Mucosa of rectum (tissue), 2 donors: Measurements from ENCODE around the gene GPR107.

ENCODE experiments used
- H3K27ac ChIP-seq, 2 donors: one replicate each; pipeline ENCODE4 v1.7.0; 2013; ENCODE audit warnings: inconsistent platforms in 2 of 2, low read depth in 2 of 2, low read length in 2 of 2
- H3K27me3 ChIP-seq, 2 donors: one replicate each; pipeline ENCODE4 v1.7.0; 2013; ENCODE audit warnings: low read length in 2 of 2; ENCODE audit not compliant: control insufficient read depth in 2 of 2, insufficient read depth in 2 of 2
- H3K36me3 ChIP-seq, 2 donors: one replicate each; pipeline ENCODE4 v1.7.0; 2013; ENCODE audit warnings: low read length in 2 of 2; ENCODE audit not compliant: control insufficient read depth in 2 of 2, insufficient read depth in 2 of 2
- H3K4me1 ChIP-seq, 2 donors: one replicate each; pipeline ENCODE4 v1.7.0; 2013; ENCODE audit warnings: low read length in 2 of 2, mild to moderate bottlenecking in 1 of 2; ENCODE audit not compliant: control insufficient read depth in 2 of 2, insufficient read depth in 2 of 2
- H3K4me3 ChIP-seq, 2 donors: one replicate each; pipeline ENCODE4 v1.7.0; 2013; ENCODE audit warnings: low read length in 2 of 2
- H3K9ac ChIP-seq, 2 donors: one replicate each; pipeline ENCODE4 v1.7.0; 2013; ENCODE audit warnings: low read length in 2 of 2, low read depth in 1 of 2, mild to moderate bottlenecking in 1 of 2
- H3K9me3 ChIP-seq, 2 donors: one replicate each; pipeline ENCODE4 v1.7.0; 2013; ENCODE audit warnings: low read length in 2 of 2; ENCODE audit not compliant: control insufficient read depth in 2 of 2
- donor health status: healthy.
- donor health status: Normal muscosa, but diverticular disease.

Gene GPR107

GRCh38 chr9:130177898-130178805 lies 124.4 kb downstream of the GPR107 start:
- H3K9me3 ChIP-seq, result no peaks in the 10 kb centered on the region
- peaks cover 18 to 21% of the 10 kb centered on the region in 2 donors for H3K4me1 ChIP-seq
- no peak overlapping the region for H3K27ac ChIP-seq

GRCh38 chr9:130179331-130179907 lies 125.7 kb downstream of the GPR107 start:
- Histone ChIP-seq H3K4me3 (no peak overlapping the region), H3K9ac (no peak overlapping the region), H3K27ac (no peak overlapping the region), H3K27me3 (no peaks in the 10 kb centered on the region), H3K36me3 (no peaks in the 10 kb centered on the region), H3K9me3 (no peaks in the 10 kb centered on the region), H3K4me1 (peaks cover 19 to 20% of the 10 kb centered on the region in 2 donors)

More at GRCh38 chr9:130177898-130178805, 124.4 kb downstream of the GPR107 start:
- H3K9ac ChIP-seq, result no peak overlapping the region
- H3K4me3 ChIP-seq, result no peak overlapping the region
- peaks cover 2 to 4% of the 10 kb centered on the region in 2 donors for H3K27me3 ChIP-seq
- no peaks in the 10 kb centered on the region for H3K36me3 ChIP-seq

DNA sequence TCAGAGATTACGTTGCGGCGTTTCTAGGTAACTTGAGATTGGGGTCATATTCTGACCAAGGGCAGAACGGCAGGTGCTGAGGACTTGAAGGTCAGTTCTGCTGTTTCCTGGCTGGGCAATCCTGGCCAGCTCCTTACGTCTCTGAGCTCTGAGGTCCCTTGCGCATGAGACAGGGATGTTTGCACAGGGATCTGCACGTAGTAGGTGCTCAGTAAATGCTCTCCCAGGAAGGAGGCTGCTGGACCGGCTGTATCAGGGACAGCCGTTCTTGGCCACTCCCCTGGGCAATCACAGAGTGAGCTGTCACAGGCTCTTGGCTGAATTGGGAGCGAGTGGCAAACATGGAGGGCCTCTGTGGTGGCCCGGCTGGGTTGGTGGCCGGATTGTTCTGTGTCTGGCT lies 126.8 kb downstream of the GPR107 start:
- Histone ChIP-seq H3K27me3 (no peaks in the 10 kb centered on the region), H3K9ac (no peak overlapping the region), H3K9me3 (no peaks in the 10 kb centered on the region), H3K36me3 (no peaks in the 10 kb centered on the region), H3K4me1 (peaks cover 19 to 20% of the 10 kb centered on the region in 2 donors), H3K27ac (no peak overlapping the region), H3K4me3 (no peak overlapping the region)

DNA sequence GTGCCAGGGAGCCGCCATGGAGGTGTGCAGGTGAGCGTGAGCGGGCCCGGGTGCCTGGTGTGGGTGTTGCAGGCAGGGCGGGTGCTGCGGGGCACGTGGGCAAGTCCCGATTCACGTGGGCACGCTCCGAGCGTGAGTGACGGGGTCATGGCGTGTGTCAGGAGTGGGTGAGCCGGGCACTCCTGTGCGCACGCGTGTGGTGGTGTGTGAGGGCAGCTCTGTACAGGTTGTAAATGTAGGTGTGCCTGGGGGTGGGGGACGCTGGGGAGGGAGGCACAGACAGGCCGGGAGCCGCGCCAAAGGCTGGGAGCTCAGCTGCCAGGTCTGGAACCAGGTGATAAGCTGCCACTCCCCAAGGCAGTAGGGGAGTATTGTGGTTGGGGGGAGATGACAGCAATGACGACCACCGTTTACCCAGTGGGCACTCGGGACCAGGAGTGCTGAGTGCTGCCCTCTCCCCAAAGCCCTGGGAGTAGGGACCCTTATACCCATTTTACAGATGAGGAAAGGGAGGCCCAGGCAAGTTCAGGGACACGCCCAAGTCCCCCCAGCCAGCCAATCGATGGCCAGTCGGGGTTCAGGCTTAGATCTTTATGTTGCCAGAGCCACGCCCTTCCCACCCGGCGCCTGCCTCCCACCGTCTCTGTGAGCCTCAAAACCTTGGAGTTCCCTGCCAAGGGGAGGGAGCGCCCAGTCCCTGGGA lies 128.1 kb downstream of the GPR107 start:
- Histone ChIP-seq H3K9me3 (no peaks in the 10 kb centered on the region), H3K4me1 (peaks cover 23 to 25% of the 10 kb centered on the region in 2 donors), H3K27ac (peak overlapping the region in 1 of 2 donors; percentile 37), H3K9ac (peak overlapping the region in 1 of 2 donors; percentile 57), H3K4me3 (peak overlapping the region; percentile 31 to 35), H3K36me3 (no peaks in the 10 kb centered on the region), H3K27me3 (no peaks in the 10 kb centered on the region)

DNA sequence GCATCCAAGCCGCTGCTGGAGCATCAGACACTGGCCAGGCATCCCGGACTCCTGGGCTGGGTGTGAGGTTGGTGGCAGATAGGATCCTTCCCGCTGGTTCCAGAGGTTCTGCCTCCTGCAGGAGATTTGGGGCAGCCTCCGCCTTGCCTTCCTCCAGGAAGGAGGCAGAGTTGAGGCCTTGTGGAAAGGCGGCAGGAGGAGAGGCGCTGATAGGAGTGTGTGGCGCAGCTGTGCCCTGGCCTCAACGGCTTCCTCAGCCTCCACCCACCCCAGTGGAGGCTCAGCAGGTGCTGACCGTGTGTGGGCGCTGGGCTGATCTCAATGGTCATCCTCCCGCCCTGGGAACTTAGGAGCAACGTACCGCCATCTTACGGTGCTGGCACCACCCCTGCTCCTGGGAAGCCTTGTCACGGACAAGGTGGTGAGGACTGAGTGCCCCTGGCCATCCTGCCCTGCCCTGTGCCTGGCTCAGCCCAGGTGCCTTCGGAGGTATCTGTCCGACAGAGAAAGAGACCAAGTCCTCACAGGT lies 128.7 kb downstream of the GPR107 start:
- Histone ChIP-seq H3K4me3 (no peak overlapping the region), H3K4me1 (peaks cover 26 to 29% of the 10 kb centered on the region in 2 donors), H3K9ac (peak overlapping the region in 1 of 2 donors; percentile 42), H3K27ac (peak overlapping the region in 1 of 2 donors; percentile 17), H3K27me3 (no peaks in the 10 kb centered on the region), H3K36me3 (no peaks in the 10 kb centered on the region), H3K9me3 (no peaks in the 10 kb centered on the region)

- Histone ChIP-seq H3K36me3 (no peaks in the 10 kb centered on the region), H3K9me3 (no peaks in the 10 kb centered on the region), H3K4me1 (peaks cover 32 to 33% of the 10 kb centered on the region in 2 donors), H3K27ac (peak overlapping the region; percentile 17 to 62), H3K4me3 (no peak overlapping the region), H3K9ac (peak overlapping the region in 1 of 2 donors; percentile 12), H3K27me3 (no peaks in the 10 kb centered on the region)
Observed at GRCh38 chr9:130183133-130183762, 129.5 kb downstream of the GPR107 start.

GRCh38 chr9:130185017-130185416 lies 131.3 kb downstream of the GPR107 start:
- H3K4me3 ChIP-seq, result no peak overlapping the region

DNA sequence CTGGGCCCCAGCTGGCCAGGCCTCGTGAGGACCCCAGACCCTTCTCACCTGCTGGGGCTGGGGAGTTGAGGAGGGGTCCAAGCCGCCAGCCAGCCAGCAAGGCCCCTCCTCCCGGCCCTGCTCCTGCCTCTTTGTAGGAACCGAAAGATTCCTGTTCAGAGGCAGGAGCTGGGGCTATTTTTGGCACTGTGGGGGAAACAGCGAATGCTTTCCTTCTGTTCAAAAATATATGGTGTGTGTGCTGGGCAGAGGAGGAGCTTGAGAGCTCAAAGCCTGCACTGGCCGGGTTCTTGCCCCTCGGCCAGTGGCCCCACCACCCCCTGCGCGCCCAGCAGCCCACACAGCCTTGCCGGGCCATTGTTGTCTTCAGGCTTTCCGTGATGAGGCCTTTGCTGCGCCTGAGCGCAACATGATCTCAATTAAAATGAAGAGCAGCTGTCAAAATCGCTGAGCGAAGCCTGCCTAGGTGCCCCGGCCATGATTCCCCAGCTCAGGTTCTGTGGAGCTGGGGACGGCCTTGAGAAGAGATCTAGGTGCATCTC lies 131.9 kb downstream of the GPR107 start:
- no peak overlapping the region for H3K4me3 ChIP-seq
- no peaks in the 10 kb centered on the region for H3K27me3 ChIP-seq
- peak overlapping the region; percentile 35 to 67 for H3K27ac ChIP-seq
- no peaks in the 10 kb centered on the region for H3K36me3 ChIP-seq
- no peaks in the 10 kb centered on the region for H3K9me3 ChIP-seq
- H3K9ac ChIP-seq, result no peak overlapping the region
- H3K4me1 ChIP-seq, result peaks cover 32 to 35% of the 10 kb centered on the region in 2 donors

More at GRCh38 chr9:130185017-130185416, 131.3 kb downstream of the GPR107 start:
- H3K9me3 ChIP-seq, result no peaks in the 10 kb centered on the region
- no peaks in the 10 kb centered on the region for H3K27me3 ChIP-seq
- H3K4me1 ChIP-seq, result peaks cover 32 to 35% of the 10 kb centered on the region in 2 donors
- H3K36me3 ChIP-seq, result no peaks in the 10 kb centered on the region
- peak overlapping the region; percentile 35 to 67 for H3K27ac ChIP-seq
- no peak overlapping the region for H3K9ac ChIP-seq

DNA sequence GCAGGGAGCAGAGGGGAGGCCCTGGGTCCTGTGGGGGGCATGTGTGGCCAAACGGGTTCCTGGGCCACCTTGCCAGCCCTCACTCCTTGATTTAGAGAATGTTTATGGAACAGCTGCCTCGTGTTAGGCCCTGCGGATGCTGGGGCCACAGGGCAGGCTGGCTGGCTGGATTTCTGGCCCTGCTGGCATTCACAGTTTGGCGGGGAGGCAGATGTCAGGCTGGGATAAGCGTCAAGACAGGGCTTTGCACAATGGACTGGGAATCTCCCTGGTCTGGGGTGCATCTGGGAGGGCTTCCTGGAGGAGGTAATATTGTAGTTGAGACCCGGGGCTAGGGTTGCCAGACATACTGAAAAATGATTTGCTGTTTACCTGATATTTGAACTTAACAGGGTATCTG lies 132.3 kb downstream of the GPR107 start:
- Histone ChIP-seq H3K4me1 (peaks cover 32 to 35% of the 10 kb centered on the region in 2 donors), H3K27ac (peak overlapping the region in 1 of 2 donors; percentile 67), H3K4me3 (no peak overlapping the region), H3K9me3 (no peaks in the 10 kb centered on the region), H3K9ac (no peak overlapping the region), H3K27me3 (no peaks in the 10 kb centered on the region), H3K36me3 (no peaks in the 10 kb centered on the region)
